ENCODE measurements around the gene SPDYE6. TPM values are rescaled to one million over a fixed set of nuclear protein-coding genes. Genes with fewer than 3 reads are reported as not detected.
A peak's percentile ranks its signal among the peaks of the same experiment; 100 is the strongest.
"Not testable (repeated sequence)": the region's sequence is repeated elsewhere in the genome, so short reads cannot be mapped to it uniquely, and the experiment has no call there.

Gene SPDYE6
- total RNA-seq = not detected in 2 replicates

- not testable (repeated sequence) for DNase-seq (ENCODE audit: low read depth, low spot score)
Observed at GRCh38 chr7:102356344-102356743, at the start of gene SPDYE6. SPDYE6 (minus strand) TSS chr7:102356444; CDS start chr7:102356023, 421 bp downstream.

GRCh38 chr7:102404862-102405188, 48.6 kb upstream of the SPDYE6 start:
- DNase-seq (ENCODE audit: low read depth, low spot score) = not testable (repeated sequence)

- DNase-seq (ENCODE audit: low read depth, low spot score) = peak; percentile 17
Observed at GRCh38 chr7:102404005-102404861, 48.0 kb upstream of the SPDYE6 start.

- DNase-seq (ENCODE audit: low read depth, low spot score) = no peak
Observed at GRCh38 chr7:102403563-102403962, 47.3 kb upstream of the SPDYE6 start.

GRCh38 chr7:102400360-102400759, 44.1 kb upstream of the SPDYE6 start:
- no peak for DNase-seq (ENCODE audit: low read depth, low spot score)

GRCh38 chr7:102398543-102398942, 42.3 kb upstream of the SPDYE6 start:
- no peak for DNase-seq (ENCODE audit: low read depth, low spot score)

- DNase-seq (ENCODE audit: low read depth, low spot score) = no peak
Observed at GRCh38 chr7:102396710-102397019, 40.4 kb upstream of the SPDYE6 start.

GRCh38 chr7:102395873-102396709, 39.8 kb upstream of the SPDYE6 start, which contains the start of gene PRKRIP1:
PRKRIP1 (plus strand) TSS chr7:102396363; CDS start chr7:102396412, 49 bp downstream.
- DNase-seq (ENCODE audit: low read depth, low spot score) = peak; percentile 87

- no peak for DNase-seq (ENCODE audit: low read depth, low spot score)
Observed at GRCh38 chr7:102395592-102395872, 39.3 kb upstream of the SPDYE6 start.

- no peak for DNase-seq (ENCODE audit: low read depth, low spot score)
Observed at GRCh38 chr7:102393467-102393866, 37.2 kb upstream of the SPDYE6 start.

GRCh38 chr7:102392330-102392729, 36.1 kb upstream of the SPDYE6 start:
- DNase-seq (ENCODE audit: low read depth, low spot score) = no peak

GRCh38 chr7:102390697-102391484, 34.6 kb upstream of the SPDYE6 start:
- peak; percentile 39 for DNase-seq (ENCODE audit: low read depth, low spot score)

GRCh38 chr7:102389810-102390209, 33.6 kb upstream of the SPDYE6 start:
- no peak for DNase-seq (ENCODE audit: low read depth, low spot score)

- no peak for DNase-seq (ENCODE audit: low read depth, low spot score)
Observed at GRCh38 chr7:102387064-102387463, 30.8 kb upstream of the SPDYE6 start.

- DNase-seq (ENCODE audit: low read depth, low spot score) = not testable (repeated sequence)
Observed at GRCh38 chr7:102381696-102382425, 25.6 kb upstream of the SPDYE6 start.

- DNase-seq (ENCODE audit: low read depth, low spot score) = not testable (repeated sequence)
Observed at GRCh38 chr7:102380837-102381236, 24.6 kb upstream of the SPDYE6 start.

GRCh38 chr7:102376964-102377466, 20.8 kb upstream of the SPDYE6 start:
- no peak for DNase-seq (ENCODE audit: low read depth, low spot score)

GRCh38 chr7:102372796-102373195, 16.6 kb upstream of the SPDYE6 start:
- DNase-seq (ENCODE audit: low read depth, low spot score) = not testable (repeated sequence)

GRCh38 chr7:102370038-102370437, 13.8 kb upstream of the SPDYE6 start:
- not testable (repeated sequence) for DNase-seq (ENCODE audit: low read depth, low spot score)

- DNase-seq (ENCODE audit: low read depth, low spot score) = not testable (repeated sequence)
Observed at GRCh38 chr7:102365390-102365789, 9.1 kb upstream of the SPDYE6 start.

- not testable (repeated sequence) for DNase-seq (ENCODE audit: low read depth, low spot score)
Observed at GRCh38 chr7:102364394-102364886, 8.2 kb upstream of the SPDYE6 start.

All from pulmonary artery endothelial cell (primary cell).